ENCODE data around the gene COX11. TPM values are rescaled to one million over a fixed set of nuclear protein-coding genes. Genes with fewer than 3 reads are reported as not detected.

COX11 gene
- total RNA-seq, 2 experiments from 2014 or later = 44.2 to 49.9 TPM

- Mint-ChIP-seq H3K4me3 (no peak overlapping the region), H3K27ac (no peak overlapping the region), H3K36me3 (peaks cover 4% of the 10 kb centered on the region), H3K9me3 (peaks cover 4% of the 10 kb centered on the region), H3K4me1 (ENCODE audit: low read depth) (peaks cover 10% of the 10 kb centered on the region), H3K27me3 (no peaks in the 10 kb centered on the region)
- ChIA-PET CTCF (interaction anchor here (1.0 kb wide), 1 partner anchor 14 kb away, joined by 5 read pairs; no protein-coding TSS in a partner anchor), POLR2A (no interaction called here)
- no peak for DNase-seq
- intact Hi-C loops (cut with micrococcal nuclease) = no loop called here
These were observed 11.2 kb upstream of the COX11 start for GRCh38 chr17:54979657-54980056.

DNA sequence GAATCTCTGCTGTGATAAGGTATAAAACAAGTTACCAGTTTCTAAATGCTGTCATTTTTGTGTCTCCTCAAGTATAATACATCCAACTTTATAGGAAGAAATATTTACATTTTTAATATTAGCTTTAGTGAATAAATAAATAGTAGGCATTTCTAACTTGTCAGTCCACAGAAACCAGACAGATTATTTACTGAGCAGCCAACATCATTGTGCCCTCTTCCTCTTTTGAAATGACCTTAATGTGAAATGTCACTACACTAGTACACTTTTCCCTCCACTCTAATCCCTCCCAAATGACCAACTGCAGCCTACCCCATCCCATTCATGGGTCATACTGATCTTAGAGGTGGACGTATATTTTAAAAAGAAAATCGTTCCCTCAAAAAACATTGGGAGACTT lies 9.3 kb upstream of the COX11 start:
- Mint-ChIP-seq H3K36me3 (peaks cover 4% of the 10 kb centered on the region), H3K27me3 (no peaks in the 10 kb centered on the region), H3K27ac (no peak overlapping the region), H3K4me3 (no peak overlapping the region), H3K9me3 (peaks cover 4% of the 10 kb centered on the region), H3K4me1 (ENCODE audit: low read depth) (peaks cover 10% of the 10 kb centered on the region)
- POLR2A ChIA-PET = no interaction called here
- intact Hi-C loops (cut with micrococcal nuclease) = no loop called here
- CTCF ChIA-PET = interaction anchor here (1.0 to 1.1 kb wide), 2 partner anchors 16 to 378 kb away, joined by 3 to 4 read pairs; no protein-coding TSS in a partner anchor
- no peak for DNase-seq

DNA sequence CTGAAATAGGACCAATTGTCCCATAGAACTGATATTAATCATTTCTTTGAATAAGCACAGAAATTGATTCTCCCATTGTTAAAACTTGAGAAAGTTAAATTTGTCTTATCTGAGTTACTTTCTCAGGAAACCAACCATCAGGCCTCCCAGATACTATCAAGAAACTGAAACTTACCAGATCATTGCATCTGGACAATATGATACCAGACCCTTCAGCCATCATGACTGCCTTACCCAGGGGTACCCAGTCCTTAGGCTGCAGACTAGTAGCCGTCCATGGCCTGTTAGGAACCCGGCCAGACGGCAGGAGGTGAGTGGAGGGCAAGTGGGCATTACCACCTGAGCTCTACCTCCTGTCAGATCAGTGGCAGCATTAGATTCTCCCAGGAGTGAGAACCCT lies 7.9 kb upstream of the COX11 start:
- ChIA-PET CTCF (no interaction called here), POLR2A (no interaction called here)
- peaks cover 10% of the 10 kb centered on the region for H3K4me1 Mint-ChIP-seq (ENCODE audit: low read depth)
- H3K4me3 Mint-ChIP-seq = no peak overlapping the region
- intact Hi-C loops (cut with micrococcal nuclease) = no loop called here
- H3K36me3 Mint-ChIP-seq = peaks cover 4% of the 10 kb centered on the region
- H3K9me3 Mint-ChIP-seq = peaks cover 4% of the 10 kb centered on the region
- no peak overlapping the region for H3K27ac Mint-ChIP-seq
- DNase-seq = no peak
- no peaks in the 10 kb centered on the region for H3K27me3 Mint-ChIP-seq

DNA sequence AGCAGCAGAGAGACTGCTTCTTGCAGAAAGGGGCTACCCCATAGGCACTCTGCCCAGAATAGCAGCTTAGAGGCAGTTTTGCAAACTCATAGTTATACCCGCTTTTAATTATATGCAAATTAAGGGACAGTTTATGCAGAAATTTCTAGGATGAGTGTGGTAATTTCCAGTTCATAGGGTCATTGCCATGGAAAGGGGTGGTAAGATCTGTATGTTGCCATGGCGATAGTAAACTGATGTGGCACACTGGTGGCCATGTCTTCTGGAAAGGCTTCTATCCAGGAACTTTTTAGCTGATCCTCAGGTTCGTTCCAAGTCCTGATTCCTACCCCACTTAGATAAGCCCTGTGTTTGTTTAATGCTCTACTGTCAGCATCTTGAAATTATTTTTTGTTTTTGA lies 6.3 kb upstream of the COX11 start:
- ChIA-PET POLR2A (no interaction called here), CTCF (interaction anchor here (0.6 kb wide), 1 partner anchor 19 kb away, joined by 3 read pairs; no protein-coding TSS in a partner anchor)
- H3K4me1 Mint-ChIP-seq (ENCODE audit: low read depth) = peaks cover 10% of the 10 kb centered on the region
- DNase-seq = no peak
- H3K9me3 Mint-ChIP-seq = peaks cover 2% of the 10 kb centered on the region
- no peak overlapping the region for H3K4me3 Mint-ChIP-seq
- intact Hi-C loops (cut with micrococcal nuclease) = no loop called here
- no peak overlapping the region for H3K27ac Mint-ChIP-seq
- H3K27me3 Mint-ChIP-seq = no peaks in the 10 kb centered on the region
- peaks cover 2% of the 10 kb centered on the region for H3K36me3 Mint-ChIP-seq

- Mint-ChIP-seq H3K9me3 (no peaks in the 10 kb centered on the region), H3K4me1 (ENCODE audit: low read depth) (peaks cover 9% of the 10 kb centered on the region), H3K4me3 (no peak overlapping the region), H3K27ac (no peak overlapping the region), H3K36me3 (peaks cover 2% of the 10 kb centered on the region), H3K27me3 (no peaks in the 10 kb centered on the region)
- ChIA-PET POLR2A (no interaction called here), CTCF (interaction anchor here (1.0 to 1.2 kb wide), 2 partner anchors 554 to 745 kb away, joined by 3 to 4 read pairs; no protein-coding TSS in a partner anchor)
- intact Hi-C loops (cut with micrococcal nuclease) = no loop called here
- DNase-seq = no peak
These were observed 4.1 kb upstream of the COX11 start for GRCh38 chr17:54972406-54973138.

- ChIA-PET POLR2A (no interaction called here), CTCF (no interaction called here)
- peaks cover 14% of the 10 kb centered on the region for H3K4me1 Mint-ChIP-seq (ENCODE audit: low read depth)
- DNase-seq = no peak
- intact Hi-C loops (cut with micrococcal nuclease) = no loop called here
- no peaks in the 10 kb centered on the region for H3K9me3 Mint-ChIP-seq
- no peaks in the 10 kb centered on the region for H3K27me3 Mint-ChIP-seq
- H3K4me3 Mint-ChIP-seq = no peak overlapping the region
- no peak overlapping the region for H3K27ac Mint-ChIP-seq
- H3K36me3 Mint-ChIP-seq = peaks cover 2% of the 10 kb centered on the region
These were observed 3.4 kb upstream of the COX11 start for GRCh38 chr17:54971901-54972300.

DNA sequence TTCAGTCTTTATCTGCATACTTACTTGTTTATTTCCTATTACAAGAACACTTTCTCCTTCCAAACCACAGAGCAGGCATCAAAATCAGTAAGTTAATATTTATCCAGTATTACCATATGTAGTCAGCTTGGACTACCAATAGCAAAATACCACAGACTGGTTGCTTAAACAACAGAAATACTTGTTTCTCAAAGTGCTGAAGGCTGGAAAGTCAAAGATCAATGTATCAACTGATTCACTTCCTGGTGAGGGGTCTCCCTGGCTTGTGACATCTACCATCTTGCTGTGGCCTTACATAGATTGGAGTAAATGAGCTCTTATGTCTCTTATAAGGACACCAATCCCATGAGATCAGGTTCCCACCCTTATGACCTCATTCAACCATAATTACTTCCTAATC lies 2.7 kb upstream of the COX11 start:
- H3K27ac Mint-ChIP-seq = no peak overlapping the region
- ChIA-PET CTCF (no interaction called here), POLR2A (no interaction called here)
- no peak overlapping the region for H3K4me3 Mint-ChIP-seq
- DNase-seq = no peak
- no peaks in the 10 kb centered on the region for H3K27me3 Mint-ChIP-seq
- no peaks in the 10 kb centered on the region for H3K36me3 Mint-ChIP-seq
- H3K4me1 Mint-ChIP-seq (ENCODE audit: low read depth) = peaks cover 20% of the 10 kb centered on the region
- no peaks in the 10 kb centered on the region for H3K9me3 Mint-ChIP-seq
- intact Hi-C loops (cut with micrococcal nuclease) = no loop called here

- Mint-ChIP-seq H3K27me3 (no peaks in the 10 kb centered on the region), H3K36me3 (peaks cover 3% of the 10 kb centered on the region), H3K4me3 (no peak overlapping the region), H3K9me3 (no peaks in the 10 kb centered on the region), H3K27ac (no peak overlapping the region), H3K4me1 (ENCODE audit: low read depth) (peaks cover 23% of the 10 kb centered on the region)
- intact Hi-C loops (cut with micrococcal nuclease) = loop anchor here (2.0 to 5.0 kb wide), 4 partner anchors 68 to 375 kb away; partner anchors contain the start of genes HLF and TOM1L1
- ChIA-PET CTCF (interaction anchor here (0.7 to 0.9 kb wide), 2 partner anchors 23 to 378 kb away, joined by 3 read pairs; no protein-coding TSS in a partner anchor), POLR2A (no interaction called here)
- DNase-seq = no peak
These were observed 1.5 kb upstream of the COX11 start for GRCh38 chr17:54969658-54970572.

DNA sequence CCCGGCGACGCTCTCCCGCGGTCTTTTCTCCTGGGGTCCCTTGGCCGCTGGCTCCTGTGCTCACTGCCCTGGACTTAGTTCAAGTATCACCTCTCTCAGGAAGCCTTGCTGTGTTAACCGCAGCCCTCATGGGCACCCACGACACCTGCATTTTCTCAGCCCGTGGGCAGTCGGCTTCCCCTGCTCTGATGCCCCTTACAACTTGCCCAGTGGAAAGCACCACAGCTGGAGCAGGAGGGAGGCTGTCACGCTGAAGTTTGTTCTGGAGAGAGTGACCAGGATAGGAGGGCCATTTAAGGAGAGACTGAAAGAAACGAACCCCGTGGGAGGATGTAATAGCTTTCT lies 506 bp upstream of the COX11 start:
- intact Hi-C loops (cut with micrococcal nuclease) = loop anchor here (1.0 to 5.0 kb wide), 6 partner anchors 67 to 452 kb away; partner anchors contain the start of genes HLF, MMD and TOM1L1
- no peak for DNase-seq
- H3K9me3 Mint-ChIP-seq = no peaks in the 10 kb centered on the region
- peaks cover 23% of the 10 kb centered on the region for H3K4me1 Mint-ChIP-seq (ENCODE audit: low read depth)
- peaks cover 6% of the 10 kb centered on the region for H3K36me3 Mint-ChIP-seq
- H3K4me3 Mint-ChIP-seq = no peak overlapping the region
- POLR2A ChIA-PET = no interaction called here
- CTCF ChIA-PET = no interaction called here
- H3K27ac Mint-ChIP-seq = no peak overlapping the region
- no peaks in the 10 kb centered on the region for H3K27me3 Mint-ChIP-seq

GRCh38 chr17:54967621-54968261 lies 713 bp downstream of the COX11 start:
- no peak overlapping the region for H3K4me3 Mint-ChIP-seq
- ChIA-PET CTCF (no interaction called here), POLR2A (no interaction called here)
- H3K27me3 Mint-ChIP-seq = no peaks in the 10 kb centered on the region
- no peak overlapping the region for H3K27ac Mint-ChIP-seq
- intact Hi-C loops (cut with micrococcal nuclease) = loop anchor here (1.0 to 5.0 kb wide), 7 partner anchors 65 to 767 kb away; partner anchors contain the start of genes HLF, MMD and TOM1L1
- DNase-seq = peak; percentile 62
- H3K36me3 Mint-ChIP-seq = peaks cover 11% of the 10 kb centered on the region
- H3K9me3 Mint-ChIP-seq = no peaks in the 10 kb centered on the region
- peaks cover 23% of the 10 kb centered on the region for H3K4me1 Mint-ChIP-seq (ENCODE audit: low read depth)

- Mint-ChIP-seq H3K9me3 (no peaks in the 10 kb centered on the region), H3K27me3 (no peaks in the 10 kb centered on the region), H3K4me1 (ENCODE audit: low read depth) (no peaks in the 10 kb centered on the region), H3K27ac (no peak overlapping the region), H3K36me3 (peaks cover 21% of the 10 kb centered on the region), H3K4me3 (no peak overlapping the region)
- CTCF ChIA-PET = no interaction called here
- intact Hi-C loops (cut with micrococcal nuclease) = no loop called here
- POLR2A ChIA-PET = no interaction called here
- no peak for DNase-seq
These were observed 11.7 kb downstream of the COX11 start for GRCh38 chr17:54956791-54957190.

DNA sequence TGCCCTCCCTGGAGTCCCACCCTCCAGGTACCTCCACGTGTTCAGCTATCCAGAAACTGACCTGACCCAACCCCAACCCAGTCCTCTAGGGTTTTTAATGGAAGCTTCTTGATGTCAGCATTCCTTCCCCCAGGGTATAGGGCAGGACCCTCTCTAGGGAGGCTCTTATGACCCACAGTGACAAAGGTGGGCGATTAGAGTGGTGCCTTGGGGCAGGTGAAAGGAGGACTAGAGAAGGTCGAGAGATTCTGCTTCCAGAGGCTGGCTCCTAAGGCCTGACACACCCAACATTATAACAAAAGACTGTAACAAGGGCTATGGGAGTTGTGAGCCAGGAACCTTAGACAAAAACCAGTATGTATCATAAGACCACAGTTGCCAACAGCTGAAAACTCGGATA lies 17.2 kb downstream of the COX11 start:
- Mint-ChIP-seq H3K4me1 (ENCODE audit: low read depth) (no peaks in the 10 kb centered on the region), H3K9me3 (no peaks in the 10 kb centered on the region), H3K27ac (no peak overlapping the region), H3K4me3 (no peak overlapping the region), H3K27me3 (peaks cover 12% of the 10 kb centered on the region), H3K36me3 (peaks cover 5% of the 10 kb centered on the region)
- ChIA-PET POLR2A (no interaction called here), CTCF (no interaction called here)
- intact Hi-C loops (cut with micrococcal nuclease) = no loop called here
- DNase-seq = no peak
